K562 (cell line): ENCODE results near the gene TNPO2. TPM values are rescaled to one million over a fixed set of nuclear protein-coding genes. Genes with fewer than 3 reads are reported as not detected.
A peak's percentile ranks its signal among the peaks of the same experiment; 100 is the strongest.

Experiments
- ATAC-seq: fragments of 200-7000 bp; cut with Tn5 transposase; 3 replicates; pipeline ENCODE4 v1.9.1; 2020; ENCODE audit warnings: moderate library complexity
- BruUV-seq: library from RNA; stranded (reverse); fragments of 400-500 nt; replicated peaks from 2 replicates; lab custom pipeline; 2021; lab: Mats Ljungman, UMichigan
- CTCF ChIA-PET: fragments of 300-600 bp; formaldehyde crosslinking; extraction: SDS; loops from one replicate; lab custom pipeline; 2021; ENCODE audit warnings: low intra/inter-chr PET ratio; lab: Yijun Ruan, JAX
- POLR2A ChIA-PET: fragments of 300-600, 350-650 bp; sonication (Branson Sonifier 250); formaldehyde crosslinking; extraction: SDS; loops from one replicate; lab custom pipeline; 2021; ENCODE audit warnings: antibody characterized with exemption, inconsistent platforms; lab: Yijun Ruan, JAX
- DNase-seq, 4 experiments: peaks; one replicate each; pipeline versions ENCODE4 v3.0.0 to v3.0.0-alpha.2; 2011 to 2018; ENCODE audit warnings: low spot score in 3 of 4, mixed read lengths in 3 of 4; ENCODE audit errors: extremely low read depth in 1 of 4
- FAIRE-seq: peaks from 2 replicates; lab custom pipeline; 2011; peaks lifted over from hg19 to GRCh38; lab: Jason Lieb, UNC
- H2AFZ ChIP-seq: 2 replicates; pipeline ENCODE4 v1.6.0; 2011; ENCODE audit warnings: low read depth, low read length, control low read depth, inconsistent platforms
- H3K27ac ChIP-seq: fragments of 200-600 bp; 3 replicates; pipeline ENCODE4 v1.8.0; 2011; ENCODE audit warnings: low read depth, mild to moderate bottlenecking, control low read depth, inconsistent platforms, low read length, moderate library complexity, mixed read lengths; ENCODE audit errors: extremely low read depth
- H3K27me3 ChIP-seq, 2 experiments: fragments of 300-600 bp in 1 of 2; 2 replicates in 1 of 2; 3 replicates in 1 of 2; pipeline versions ENCODE4 v1.6.0 to v1.8.0; 2011; ENCODE audit warnings: inconsistent platforms in 2 of 2, low read length in 2 of 2, mild to moderate bottlenecking in 1 of 2, mixed read lengths in 1 of 2, moderate library complexity in 1 of 2; ENCODE audit not compliant: control insufficient read depth in 2 of 2, insufficient read depth in 2 of 2
- H3K36me3 ChIP-seq: fragments of 300-600 bp; 3 replicates; pipeline ENCODE4 v1.8.0; 2011; ENCODE audit warnings: mild to moderate bottlenecking, low read length, inconsistent platforms; ENCODE audit not compliant: control insufficient read depth, insufficient read depth
- H3K4me1 ChIP-seq, 2 experiments: fragments of 200-600 bp in 1 of 2; replicated peaks in 1 of 2; 2 replicates in 1 of 2; 3 replicates in 1 of 2; pipeline versions ENCODE4 v1.5.1 to v1.8.0; 2011; ENCODE audit warnings: inconsistent platforms in 2 of 2, low read length in 2 of 2, mild to moderate bottlenecking in 1 of 2, mixed read lengths in 1 of 2, moderate library complexity in 1 of 2; ENCODE audit not compliant: control insufficient read depth in 2 of 2, insufficient read depth in 2 of 2
- H3K4me2 ChIP-seq: 2 replicates; pipeline ENCODE4 v1.6.1; 2011; ENCODE audit warnings: low read length, control low read depth, inconsistent platforms, mixed read lengths; ENCODE audit not compliant: insufficient read depth
- H3K4me3 ChIP-seq: fragments of 200-600 bp; sonication (generic), shearing (Covaris generic); 2 replicates; pipeline ENCODE4 v1.5.1; 2016; ENCODE audit warnings: control low read depth, inconsistent platforms
- H3K79me2 ChIP-seq: fragments of 200-600 bp; 3 replicates; pipeline ENCODE4 v1.8.0; 2011; ENCODE audit warnings: low read length, inconsistent platforms; ENCODE audit not compliant: control insufficient read depth, insufficient read depth
- H3K9ac ChIP-seq, 2 experiments: 2 replicates each; pipeline versions ENCODE4 v1.6.0 to v1.6.1; 2011; ENCODE audit warnings: low read depth in 2 of 2, low read length in 2 of 2, control low read depth in 1 of 2, inconsistent platforms in 1 of 2, mild to moderate bottlenecking in 1 of 2, mixed read lengths in 1 of 2; ENCODE audit not compliant: insufficient read depth in 1 of 2
- H3K9me1 ChIP-seq: one replicate; pipeline ENCODE4 v1.6.0; 2011; ENCODE audit warnings: inconsistent platforms, mild to moderate bottlenecking, low read length, moderate library complexity; ENCODE audit not compliant: control insufficient read depth, insufficient read depth
- H3K9me3 ChIP-seq: replicated peaks from 2 replicates; pipeline ENCODE4 v1.5.1; 2011; ENCODE audit warnings: low read depth, low read length, inconsistent platforms; ENCODE audit not compliant: control insufficient read depth, insufficient read depth
- H4K20me1 ChIP-seq: replicated peaks from 2 replicates; pipeline ENCODE4 v1.6.1; 2011; ENCODE audit warnings: low read length, inconsistent platforms, mixed read lengths; ENCODE audit not compliant: control insufficient read depth, insufficient read depth
- ZBTB1 ChIP-seq: sonication (generic); formaldehyde crosslinking; IDR thresholded peaks from 2 replicates; pipeline ENCODE4 v1.8.1; 2023; ENCODE audit warnings: missing genetic modification reagents, low read depth, mild to moderate bottlenecking, borderline replicate concordance
- ZBTB33 ChIP-seq: sonication (generic); formaldehyde crosslinking; IDR thresholded peaks from 2 replicates; pipeline ENCODE4 v1.8.1; 2023; ENCODE audit warnings: mild to moderate bottlenecking, missing genetic modification reagents
- ZNF449 ChIP-seq: fragments of 250-450 bp; sonication (Bioruptor Pico); IDR thresholded peaks from 2 replicates; pipeline ENCODE4 v1.8.0; 2022; ENCODE audit warnings: moderate library complexity, mild to moderate bottlenecking, inconsistent platforms
- WGBS: fragments of 100-300 bp; shearing (Covaris generic); methylation state at CpG from one replicate; pipeline ENCODE4 v1.1.6; 2016; ENCODE audit warnings: low coverage, mixed read lengths; ENCODE audit not compliant: insufficient coverage; ENCODE audit errors: missing lambda C conversion rate; 5-methylcytosine and 5-hydroxymethylcytosine counted together
- in situ Hi-C: fragments of 300-500 bp; cut with MboI; formaldehyde crosslinking; loops from 4 replicates; pipeline ENCODE4 v1.15.0; 2018; ENCODE audit warnings: inconsistent platforms, mixed read lengths
- intact Hi-C: fragments of 100-400 bp; cut with micrococcal nuclease; formaldehyde crosslinking; loops from 2 replicates; pipeline ENCODE4 v1.14.2; 2022
- polyA plus RNA-seq, 8 experiments: library from polyadenylated mRNA; depleted of rRNA in 4 of 8; stranded (reverse) in 5 of 8; unstranded in 3 of 8; fragments of >200 nt; fragmentation: Nextera tagmentation in 2 of 8; fragmentation: Illumina TruSeq in 1 of 8; extraction: Ambion mirVana in 2 of 8; extraction: Trizol in 1 of 8; gene quantifications; 2 replicates each; pipeline versions ENCODE4 v1.2.1 to v1.2.3, GENCODE V29; 2011 to 2014; ENCODE audit warnings: inconsistent platforms in 1 of 8, missing spikeins in 1 of 8
- total RNA-seq, 7 experiments: library from RNA; depleted of rRNA in 6 of 7; stranded (reverse); fragments of >200 nt in 6 of 7; fragmentation: Illumina TruSeq in 2 of 7; extraction: Trizol in 2 of 7; gene quantifications; 2 replicates each; pipeline versions ENCODE4 v1.2.1 to v1.2.3, GENCODE V29; 2011 to 2021; ENCODE audit warnings: low replicate concordance in 1 of 7

The TNPO2 gene
- total and polyA plus RNA-seq, 9 of the 15 experiments (the other 6 are each of a cell fraction or from before 2014, with no cell fraction given): 6.0 to 126 (median 53.8) TPM

- no peak for DNase-seq
- Histone ChIP-seq H3K4me2 (no peak overlapping the region), H3K27ac (no peak overlapping the region), H3K9me3 (0 out of 2 replicates have a peak, but pooled peaks cover 1% of the 10 kb centered on the region), H3K36me3 (peaks cover 31% of the 10 kb centered on the region; the same call in 2 of the 3 replicates), H3K9me1 (no peaks in the 10 kb centered on the region), H3K4me1 (peaks cover 0 to 8% of the 10 kb centered on the region in 2 experiments; a peak in 2 of 5 replicates), H3K27me3 (no peaks in the 10 kb centered on the region), H2AFZ (no peak overlapping the region), H3K4me3 (no peak overlapping the region)
- intact Hi-C loops (no loop called here), in situ Hi-C loops (no loop called here)
- BruUV-seq: no TSS peak
- WGBS: 97% methylated on average over 19 of the region's 22 CpGs
- no peak for FAIRE-seq
- ChIA-PET CTCF (interaction anchor here (0.6 kb wide), 1 partner anchor 93 kb away, joined by 3 read pairs; no protein-coding TSS in a partner anchor), POLR2A (no interaction called here)
- ATAC-seq: no peak
- TF ChIP-seq ZBTB33 (CRISPR knock-in tag): peak; percentile 56
- no peak for TF ChIP-seq ZNF449 (CRISPR knock-in tag)
- no peak for TF ChIP-seq ZBTB1 (CRISPR knock-in tag)
- TF ChIP-seq, all 486 proteins: peak for 1
- Histone ChIP-seq H3K9ac (no peak overlapping the region; a peak in 1 of 4 replicates), H4K20me1 (no peaks in the 10 kb centered on the region), H3K79me2 (no peaks in the 10 kb centered on the region)
These were observed 65.8 kb downstream of the TNPO2 start for GRCh38 chr19:12657966-12658365.
